Fibroblast of lung (primary cell): ENCODE data around the gene ADAMTS19. TPM values are rescaled to one million over a fixed set of nuclear protein-coding genes. Genes with fewer than 3 reads are reported as not detected.
A peak's percentile ranks its signal among the peaks of the same experiment; 100 is the strongest.

Experiments used
- DNase-seq, 2 donors: peaks; one replicate each; pipeline versions ENCODE4 v3.0.0 to v3.0.0-alpha.2; 2010; ENCODE audit warnings: low read depth in 2 of 2
- H2AFZ ChIP-seq: 2 replicates; pipeline ENCODE4 v1.5.1; 2012; ENCODE audit warnings: low read length, control low read depth, inconsistent platforms
- H3K27ac ChIP-seq: 2 replicates; pipeline ENCODE4 v1.5.1; 2011; ENCODE audit warnings: low read length, control low read depth; ENCODE audit not compliant: insufficient read depth
- H3K27me3 ChIP-seq: 2 replicates; pipeline ENCODE4 v1.5.1; 2011; ENCODE audit warnings: mild to moderate bottlenecking, low read length; ENCODE audit not compliant: control insufficient read depth, insufficient read depth
- H3K36me3 ChIP-seq: 2 replicates; pipeline ENCODE4 v1.5.1; 2011; ENCODE audit warnings: low read length; ENCODE audit not compliant: control insufficient read depth, insufficient read depth
- H3K4me1 ChIP-seq: 2 replicates; pipeline ENCODE4 v1.5.1; 2011; ENCODE audit warnings: low read length; ENCODE audit not compliant: control insufficient read depth, insufficient read depth; ENCODE audit errors: extremely low read depth
- H3K4me2 ChIP-seq: 2 replicates; pipeline ENCODE4 v1.5.1; 2011; ENCODE audit warnings: low read length, control low read depth; ENCODE audit not compliant: insufficient read depth; ENCODE audit errors: extremely low read depth
- H3K4me3 ChIP-seq, 4 experiments: fragments of 200-600 bp in 1 of 4; sonication (generic) in 1 of 4; replicated peaks in 1 of 4; 2 replicates each; pipeline ENCODE4 v1.5.1; 2011 to 2016; ENCODE audit warnings: low read length in 4 of 4, low read depth in 3 of 4, mild to moderate bottlenecking in 3 of 4, control low read depth in 2 of 4, inconsistent platforms in 1 of 4, mixed read lengths in 1 of 4; ENCODE audit not compliant: insufficient read depth in 1 of 4; ENCODE audit errors: control extremely low read depth in 1 of 4
- H3K79me2 ChIP-seq: 2 replicates; pipeline ENCODE4 v1.5.1; 2012; ENCODE audit warnings: mild to moderate bottlenecking, low read length, inconsistent platforms; ENCODE audit not compliant: control insufficient read depth, insufficient read depth
- H3K9ac ChIP-seq: 2 replicates; pipeline ENCODE4 v1.5.1; 2011; ENCODE audit warnings: mild to moderate bottlenecking, low read length, control low read depth; ENCODE audit not compliant: insufficient read depth
- H3K9me3 ChIP-seq: 2 replicates; pipeline ENCODE4 v1.5.1; 2012; ENCODE audit warnings: low read depth, low read length; ENCODE audit not compliant: control insufficient read depth, insufficient read depth
- H4K20me1 ChIP-seq: 2 replicates; pipeline ENCODE4 v1.5.1; 2011; ENCODE audit warnings: low read length; ENCODE audit not compliant: control insufficient read depth, insufficient read depth; ENCODE audit errors: extremely low read depth
- EZH2 ChIP-seq: IDR thresholded peaks from 2 replicates; pipeline ENCODE4 v1.5.1; 2012; ENCODE audit warnings: low read length, control low read depth, mild to moderate bottlenecking; ENCODE audit errors: missing control alignments
- polyA plus RNA-seq, 2 donors: library from polyadenylated mRNA; depleted of rRNA in 1 of 2; stranded (reverse) in 1 of 2; unstranded in 1 of 2; fragments of >200 nt; gene quantifications; 2 replicates each; pipeline ENCODE4 v1.2.1, GENCODE V29; 2011 to 2012; ENCODE audit warnings: missing spikeins in 1 of 2
- total RNA-seq: library from RNA; depleted of rRNA; stranded (reverse); fragments of >200 nt; gene quantifications from 2 replicates; pipeline ENCODE4 v1.2.1, GENCODE V29; 2014
- TF ChIP-seq, protein P1 (sequence below), 2 donors: IDR thresholded peaks in 1 of 2; conservative IDR thresholded peaks in 1 of 2; 1 replicate in 1 of 2; 2 replicates in 1 of 2; pipeline ENCODE4 v1.5.1; 2011 to 2012; ENCODE audit warnings: low read length in 2 of 2, control low read depth in 1 of 2, inconsistent platforms in 1 of 2, low read depth in 1 of 2, mild to moderate bottlenecking in 1 of 2

Gene ADAMTS19
- total and polyA plus RNA-seq, 2 donors (not counting 1 experiment from before 2014, with no cell fraction given) = 0.09 to 0.33 TPM

GRCh38 chr5:129617206-129617605, 157.1 kb downstream of the ADAMTS19 start:
- Histone ChIP-seq H3K36me3 (no peaks in the 10 kb centered on the region), H4K20me1 (no peaks in the 10 kb centered on the region), H3K4me2 (no peak overlapping the region), H3K27me3 (no peaks in the 10 kb centered on the region), H3K79me2 (no peaks in the 10 kb centered on the region), H3K9me3 (no peaks in the 10 kb centered on the region), H2AFZ (no peak overlapping the region), H3K27ac (no peak overlapping the region), H3K9ac (no peak overlapping the region), H3K4me3 (no peak overlapping the region), H3K4me1 (no peaks in the 10 kb centered on the region)
- no peak for TF ChIP-seq EZH2
- TF ChIP-seq, protein P1, sequence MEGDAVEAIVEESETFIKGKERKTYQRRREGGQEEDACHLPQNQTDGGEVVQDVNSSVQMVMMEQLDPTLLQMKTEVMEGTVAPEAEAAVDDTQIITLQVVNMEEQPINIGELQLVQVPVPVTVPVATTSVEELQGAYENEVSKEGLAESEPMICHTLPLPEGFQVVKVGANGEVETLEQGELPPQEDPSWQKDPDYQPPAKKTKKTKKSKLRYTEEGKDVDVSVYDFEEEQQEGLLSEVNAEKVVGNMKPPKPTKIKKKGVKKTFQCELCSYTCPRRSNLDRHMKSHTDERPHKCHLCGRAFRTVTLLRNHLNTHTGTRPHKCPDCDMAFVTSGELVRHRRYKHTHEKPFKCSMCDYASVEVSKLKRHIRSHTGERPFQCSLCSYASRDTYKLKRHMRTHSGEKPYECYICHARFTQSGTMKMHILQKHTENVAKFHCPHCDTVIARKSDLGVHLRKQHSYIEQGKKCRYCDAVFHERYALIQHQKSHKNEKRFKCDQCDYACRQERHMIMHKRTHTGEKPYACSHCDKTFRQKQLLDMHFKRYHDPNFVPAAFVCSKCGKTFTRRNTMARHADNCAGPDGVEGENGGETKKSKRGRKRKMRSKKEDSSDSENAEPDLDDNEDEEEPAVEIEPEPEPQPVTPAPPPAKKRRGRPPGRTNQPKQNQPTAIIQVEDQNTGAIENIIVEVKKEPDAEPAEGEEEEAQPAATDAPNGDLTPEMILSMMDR (conservative IDR thresholded peaks at IDR 0.05 in 1 of 2, IDR thresholded peaks at IDR 0.05 in 1 of 2; ENCODE audit: low read depth in 1 of 2, low read length in 2 of 2) = no peak
- peak in 1 of 2 donors; percentile 4 for DNase-seq

GRCh38 chr5:129619782-129620181, 159.7 kb downstream of the ADAMTS19 start:
- H3K4me3 ChIP-seq = no peak overlapping the region
- no peaks in the 10 kb centered on the region for H3K4me1 ChIP-seq
- H3K9me3 ChIP-seq = no peaks in the 10 kb centered on the region
- no peaks in the 10 kb centered on the region for H3K36me3 ChIP-seq
- no peak overlapping the region for H3K9ac ChIP-seq
- no peaks in the 10 kb centered on the region for H3K79me2 ChIP-seq
- no peaks in the 10 kb centered on the region for H3K27me3 ChIP-seq
- no peak overlapping the region for H3K27ac ChIP-seq
- no peak for DNase-seq
- no peak for TF ChIP-seq EZH2
- TF ChIP-seq, protein P1 (conservative IDR thresholded peaks at IDR 0.05 in 1 of 2, IDR thresholded peaks at IDR 0.05 in 1 of 2; ENCODE audit: low read depth in 1 of 2, low read length in 2 of 2) = no peak
- H2AFZ ChIP-seq = no peak overlapping the region
- no peaks in the 10 kb centered on the region for H4K20me1 ChIP-seq
- H3K4me2 ChIP-seq = no peak overlapping the region

DNA sequence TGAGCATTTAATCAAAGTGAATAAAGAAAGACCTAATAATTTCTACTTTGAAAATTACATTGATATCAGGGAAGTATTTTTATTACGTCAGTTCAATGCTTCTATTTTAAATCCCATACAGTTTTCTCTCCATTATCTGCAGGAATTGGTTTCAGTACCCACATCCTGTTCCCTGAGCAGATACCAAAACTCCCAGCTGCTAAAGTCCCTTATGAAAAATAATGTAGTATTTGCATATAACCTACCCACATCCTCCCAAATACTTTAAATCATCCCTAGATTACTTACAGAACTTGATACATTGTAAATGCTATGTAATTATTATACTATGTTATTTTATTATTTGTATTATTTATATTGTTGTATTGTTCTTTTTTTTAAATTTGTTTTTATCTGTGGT, 162.4 kb downstream of the ADAMTS19 start:
- H3K27me3 ChIP-seq = no peaks in the 10 kb centered on the region
- H2AFZ ChIP-seq = no peak overlapping the region
- H3K4me2 ChIP-seq = no peak overlapping the region
- H3K9ac ChIP-seq = no peak overlapping the region
- H3K4me1 ChIP-seq = no peaks in the 10 kb centered on the region
- H4K20me1 ChIP-seq = no peaks in the 10 kb centered on the region
- H3K36me3 ChIP-seq = no peaks in the 10 kb centered on the region
- H3K27ac ChIP-seq = no peak overlapping the region
- no peak for DNase-seq
- no peaks in the 10 kb centered on the region for H3K9me3 ChIP-seq
- no peak overlapping the region for H3K4me3 ChIP-seq
- H3K79me2 ChIP-seq = no peaks in the 10 kb centered on the region
- TF ChIP-seq EZH2 = no peak
- TF ChIP-seq, protein P1 (conservative IDR thresholded peaks at IDR 0.05 in 1 of 2, IDR thresholded peaks at IDR 0.05 in 1 of 2; ENCODE audit: low read depth in 1 of 2, low read length in 2 of 2) = no peak
